BLaER1 treated with 17β-estradiol and CSF1 and Interleukin-3, amounts not matched to agents 10 nM and 100 nM (cell line): Measurements from ENCODE around the gene PTPN7.
A peak's percentile ranks its signal among the peaks of the same experiment; 100 is the strongest.

Experiments used
- H3K27ac ChIP-seq, 11 experiments: shearing (Covaris generic); formaldehyde crosslinking; 2 replicates each; pipeline ENCODE4 v1.8.1; 2022
- H3K27me3 ChIP-seq, 11 experiments: shearing (Covaris generic); formaldehyde crosslinking; 2 replicates each; pipeline ENCODE4 v1.8.1; 2022
- H3K36me3 ChIP-seq, 11 experiments: shearing (Covaris generic); formaldehyde crosslinking; 2 replicates each; pipeline ENCODE4 v1.8.1; 2022
- H3K4me1 ChIP-seq, 10 experiments: shearing (Covaris generic); formaldehyde crosslinking; 2 replicates each; pipeline ENCODE4 v1.8.1; 2022
- H3K4me2 ChIP-seq, 11 experiments: shearing (Covaris generic); formaldehyde crosslinking; 2 replicates each; pipeline ENCODE4 v1.8.1; 2022
- H3K4me3 ChIP-seq, 10 experiments: shearing (Covaris generic); formaldehyde crosslinking; 2 replicates each; pipeline ENCODE4 v1.8.1; 2022
- H3K9ac ChIP-seq, 11 experiments: shearing (Covaris generic); formaldehyde crosslinking; 2 replicates each; pipeline ENCODE4 v1.8.1; 2022
- H3K9me3 ChIP-seq, 11 experiments: shearing (Covaris generic); formaldehyde crosslinking; replicated peaks in 1 of 11; 2 replicates each; pipeline ENCODE4 v1.8.1; 2022
- H4K20me1 ChIP-seq, 11 experiments: shearing (Covaris generic); formaldehyde crosslinking; 2 replicates each; pipeline ENCODE4 v1.8.1; 2022
- Cebpa-rat ChIP-seq, 11 experiments: shearing (Covaris generic); IDR thresholded peaks; 2 replicates each; pipeline ENCODE4 v1.8.1; 2022

PTPN7 gene

DNA sequence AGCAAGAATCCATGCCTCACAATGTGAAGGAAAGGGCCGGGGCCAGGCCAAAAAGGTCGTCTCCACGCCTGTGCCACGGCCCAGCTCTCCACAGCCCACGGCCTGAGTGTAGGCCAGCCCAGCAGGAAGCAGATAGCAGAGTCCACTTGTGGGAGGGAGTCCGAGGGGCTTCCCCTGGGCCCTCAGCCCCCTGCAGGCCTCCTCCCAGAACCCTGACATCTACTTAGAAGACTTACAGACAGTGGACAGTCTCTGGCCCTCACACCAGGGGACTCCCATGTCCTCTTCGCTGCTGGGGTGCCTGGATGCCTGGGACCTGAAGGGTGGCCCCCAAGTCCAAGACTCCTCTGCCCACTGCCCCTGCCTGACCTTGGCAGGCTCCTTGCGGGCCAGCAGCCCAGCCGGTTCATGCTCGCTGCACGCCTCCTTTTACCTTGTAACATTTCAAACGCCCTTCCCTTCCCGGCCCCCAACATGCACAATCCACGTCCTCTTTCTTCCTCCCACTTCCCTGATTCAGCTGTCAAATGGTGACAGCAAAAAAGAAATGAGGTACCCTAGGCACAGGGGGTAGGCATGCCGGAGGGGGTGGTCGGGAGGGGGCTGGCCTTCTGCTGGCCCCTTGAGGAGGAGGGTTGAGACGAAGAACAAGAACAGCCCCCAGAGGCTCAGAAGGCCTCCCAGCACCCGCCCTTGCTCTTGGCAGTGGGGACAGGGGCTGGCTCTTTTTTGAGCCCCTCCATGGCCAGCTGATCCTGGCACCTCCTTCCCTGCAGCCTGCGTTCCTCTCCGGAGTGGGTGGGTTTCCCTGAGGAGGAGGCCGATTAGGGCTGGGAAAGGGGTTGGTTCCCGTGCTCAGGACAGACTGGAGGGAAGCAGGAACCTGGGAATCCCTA lies 997 bp upstream of the PTPN7 start:
- no peak for TF ChIP-seq Cebpa-rat (IDR thresholded peaks at IDR 0.05)
- peak overlapping the region; percentile 84 to 95 (median 89) for H3K9ac ChIP-seq

DNA sequence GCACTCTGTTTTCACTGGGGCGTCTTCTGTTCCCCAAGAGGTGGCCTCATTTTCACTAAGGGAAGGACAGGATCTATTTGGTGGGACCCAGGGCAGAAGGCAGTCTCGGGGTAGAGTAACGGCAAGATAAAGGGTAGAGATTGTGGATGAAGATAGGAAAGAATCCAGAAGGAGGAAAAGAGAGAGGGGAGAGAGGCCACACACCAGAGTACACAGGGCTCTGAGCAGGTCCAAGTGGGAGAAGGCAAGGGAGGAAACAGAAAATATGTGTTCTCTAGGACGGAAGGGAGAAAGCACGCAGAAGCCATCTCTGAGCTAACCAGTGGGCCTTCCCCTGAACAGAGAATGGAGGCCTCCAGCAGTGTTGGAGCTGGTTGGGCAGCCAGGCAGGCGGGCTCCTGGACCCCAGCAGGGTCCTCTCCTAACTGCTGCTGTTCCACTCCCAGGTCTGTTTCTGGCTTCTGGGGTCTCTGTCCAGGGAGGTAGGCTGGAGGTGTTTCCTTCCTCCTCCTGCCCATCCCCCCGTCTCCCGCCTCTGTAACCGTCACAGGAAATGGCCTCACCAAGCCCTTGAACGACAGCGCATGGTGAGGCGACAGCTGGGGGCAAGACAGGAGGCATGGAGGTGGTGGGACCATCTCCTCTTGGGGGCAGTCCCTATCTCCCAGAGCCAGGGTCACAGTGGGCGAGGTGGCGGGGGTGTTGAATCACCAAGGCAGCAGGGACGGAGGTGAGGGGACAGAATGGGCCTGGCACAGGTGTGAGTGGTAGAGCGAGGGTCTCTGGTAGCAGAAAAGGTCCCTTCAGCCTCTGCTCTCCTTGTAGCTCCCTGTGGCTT lies 649 bp downstream of the PTPN7 start:
- peak overlapping the region; percentile 84 to 95 (median 89) for H3K9ac ChIP-seq
- H3K36me3 ChIP-seq: peaks cover 33 to 46% (median 38%) of the 10 kb centered on the region in 11 experiments
- peaks cover 18 to 51% (median 44%) of the 10 kb centered on the region in 11 experiments; a peak in 20 of 22 replicates for H4K20me1 ChIP-seq
- no peaks in the 10 kb centered on the region for H3K9me3 ChIP-seq
- peaks cover 0 to 8% (median 0%) of the 10 kb centered on the region in 11 experiments; a peak in 4 of 22 replicates for H3K27me3 ChIP-seq
- peak overlapping the region; percentile 91 to 100 (median 96) for H3K4me2 ChIP-seq
- H3K27ac ChIP-seq: peak overlapping the region; percentile 86 to 98 (median 94)
- H3K4me3 ChIP-seq: peak overlapping the region; percentile 60 to 83 (median 76)
- H3K4me1 ChIP-seq: peaks cover 86 to 97% (median 91%) of the 10 kb centered on the region in 10 experiments
- no peak for TF ChIP-seq Cebpa-rat (IDR thresholded peaks at IDR 0.05)

More for the DNA sequence above, 997 bp upstream of the PTPN7 start:
- Histone ChIP-seq H3K27ac (peak overlapping the region; percentile 86 to 98 (median 94)), H3K27me3 (peaks cover 0 to 8% (median 0%) of the 10 kb centered on the region in 11 experiments; a peak in 4 of 22 replicates), H3K36me3 (peaks cover 17 to 29% (median 22%) of the 10 kb centered on the region in 11 experiments), H3K4me2 (peak overlapping the region; percentile 91 to 100 (median 96)), H4K20me1 (peaks cover 7 to 42% (median 28%) of the 10 kb centered on the region in 11 experiments; a peak in 20 of 22 replicates), H3K4me1 (peaks cover 84 to 100% (median 96%) of the 10 kb centered on the region in 10 experiments), H3K9me3 (no peaks in the 10 kb centered on the region), H3K4me3 (peak overlapping the region; percentile 60 to 83 (median 76))

DNA sequence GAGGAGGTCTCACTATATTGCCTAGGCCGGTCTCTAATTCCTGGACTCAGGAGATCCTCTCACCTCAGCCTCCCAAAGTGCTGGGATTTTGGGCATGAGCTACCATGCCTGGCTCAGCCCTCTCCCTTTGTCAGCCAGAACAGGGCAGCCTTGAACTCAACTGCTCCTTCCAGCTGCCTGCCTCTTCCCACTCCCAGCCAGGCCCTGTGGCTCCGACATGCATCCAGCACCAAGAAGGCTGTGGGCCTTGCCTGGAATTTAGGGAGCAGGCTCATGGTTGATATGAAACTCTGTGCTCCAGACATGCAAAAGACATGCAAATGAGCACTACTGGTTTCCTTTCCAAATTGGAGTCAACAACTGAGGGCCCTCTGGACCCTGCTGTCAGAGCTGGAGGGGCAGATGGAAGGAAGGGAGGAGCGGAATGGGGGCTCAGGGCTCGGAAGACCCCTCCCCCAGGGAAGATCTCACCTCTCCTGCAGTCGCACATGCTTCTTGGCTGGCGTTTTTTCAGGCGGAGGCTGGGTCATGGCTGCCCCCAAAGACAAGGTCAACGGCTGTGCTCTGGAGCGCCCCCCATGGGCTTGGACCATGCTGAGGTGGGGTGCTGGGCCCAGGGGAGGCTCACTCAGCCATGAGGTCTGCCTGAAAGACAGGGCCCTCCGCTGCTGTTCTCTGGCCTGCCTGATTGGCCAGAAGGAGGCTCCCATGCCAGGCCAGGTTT lies 1.4 kb downstream of the PTPN7 start:
- Histone ChIP-seq H3K36me3 (peaks cover 41 to 54% (median 46%) of the 10 kb centered on the region in 11 experiments), H3K27ac (peak overlapping the region; percentile 86 to 98 (median 94)), H3K9me3 (no peaks in the 10 kb centered on the region), H3K4me1 (peaks cover 79 to 91% (median 86%) of the 10 kb centered on the region in 10 experiments), H4K20me1 (peaks cover 18 to 59% (median 49%) of the 10 kb centered on the region in 11 experiments; a peak in 20 of 22 replicates), H3K4me3 (peak overlapping the region; percentile 60 to 83 (median 76)), H3K27me3 (peaks cover 0 to 8% (median 0%) of the 10 kb centered on the region in 11 experiments; a peak in 4 of 22 replicates), H3K9ac (peak overlapping the region; percentile 84 to 95 (median 89)), H3K4me2 (peak overlapping the region; percentile 91 to 100 (median 96))
- no peak for TF ChIP-seq Cebpa-rat (IDR thresholded peaks at IDR 0.05)

DNA sequence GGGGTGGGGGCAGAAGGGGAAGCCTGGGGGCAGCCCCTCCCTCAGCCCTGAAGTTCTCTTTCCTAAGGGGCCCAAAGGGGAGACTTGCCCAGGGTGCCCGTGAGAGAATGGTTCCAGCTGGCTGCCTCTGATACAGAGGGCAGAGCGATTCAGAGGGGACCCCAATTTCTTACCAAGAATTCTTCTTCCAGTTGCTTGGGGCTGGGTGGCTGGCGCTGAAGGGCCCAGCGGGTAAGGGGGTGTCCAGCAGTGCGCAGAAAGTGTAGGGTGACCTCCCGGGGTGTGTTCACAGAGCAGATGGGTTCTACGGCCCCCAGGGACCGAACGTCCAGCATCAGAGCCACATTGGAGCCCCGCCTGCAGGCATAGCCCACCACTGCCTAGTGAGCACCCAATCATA lies 2.5 kb downstream of the PTPN7 start:
- Histone ChIP-seq H3K27ac (peak overlapping the region in 10 of 11 experiments; percentile 89 to 98 (median 94); a peak in 13 of 22 replicates), H3K9me3 (no peaks in the 10 kb centered on the region), H3K4me2 (peak overlapping the region; percentile 91 to 100 (median 96)), H4K20me1 (peaks cover 18 to 69% (median 59%) of the 10 kb centered on the region in 11 experiments; a peak in 20 of 22 replicates), H3K4me1 (peaks cover 68 to 90% (median 77%) of the 10 kb centered on the region in 10 experiments), H3K36me3 (peaks cover 51 to 64% (median 56%) of the 10 kb centered on the region in 11 experiments), H3K4me3 (peak overlapping the region in 8 of 10 experiments; percentile 72 to 83 (median 78); a peak in 14 of 20 replicates), H3K27me3 (peaks cover 0 to 2% (median 0%) of the 10 kb centered on the region in 11 experiments; a peak in 1 of 22 replicates), H3K9ac (peak overlapping the region; percentile 84 to 95 (median 89); a peak in 20 of 22 replicates)
- TF ChIP-seq Cebpa-rat (IDR thresholded peaks at IDR 0.05): no peak

DNA sequence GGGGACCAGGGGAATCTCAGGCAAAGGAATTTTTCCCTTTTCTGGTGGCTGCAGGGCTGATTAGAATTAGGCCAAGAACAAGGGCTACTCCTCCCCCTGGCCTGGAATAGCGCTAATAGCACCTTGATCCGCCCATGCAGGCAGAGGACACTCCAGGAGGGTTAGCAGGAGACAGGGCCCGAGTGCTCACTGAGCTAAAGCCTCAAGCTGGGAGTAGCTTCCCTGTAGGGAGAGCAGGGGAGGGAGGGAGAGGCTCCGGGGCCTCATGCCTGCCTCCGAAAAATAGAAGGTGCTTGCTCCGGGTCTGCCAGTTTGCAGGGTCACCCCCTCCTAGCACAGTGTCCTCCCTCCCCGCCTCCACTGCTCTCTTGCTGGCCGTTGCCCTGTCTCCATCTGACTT lies 3.8 kb downstream of the PTPN7 start:
- H3K27ac ChIP-seq: 0 out of 22 replicates have a peak overlapping the region, but pooled peaks of 2 of the 11 experiments have one; percentile 9 to 30
- H3K9ac ChIP-seq: peak overlapping the region in 9 of 11 experiments; percentile 9 to 53 (median 26); a peak in 9 of 22 replicates

DNA sequence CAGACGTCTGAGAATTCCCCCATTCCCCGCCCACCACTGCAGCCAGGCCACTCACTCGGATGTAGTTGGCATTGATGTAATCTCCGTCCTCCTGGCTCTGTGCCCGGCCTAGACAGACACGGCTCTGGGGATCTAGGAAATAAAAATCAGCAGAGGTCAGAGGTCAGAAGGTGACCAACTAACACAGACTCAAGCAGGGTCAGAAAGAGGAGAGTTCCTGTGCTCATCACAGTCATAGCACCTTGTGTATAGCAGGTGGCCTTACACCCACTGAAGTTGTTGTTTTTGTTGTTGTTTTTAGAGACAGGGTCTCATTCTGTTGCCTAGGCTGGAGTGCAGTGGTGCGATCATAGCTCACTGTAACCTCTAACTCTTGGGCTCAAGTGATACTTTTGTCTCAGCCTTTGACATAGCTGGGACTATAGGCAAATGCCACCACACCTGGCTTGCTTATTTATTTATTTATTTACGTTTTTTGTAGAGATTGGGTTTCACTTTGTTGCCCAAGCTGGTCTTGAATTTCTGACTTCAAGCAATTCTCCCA lies 4.9 kb downstream of the PTPN7 start:
- Histone ChIP-seq H3K27ac (no peak overlapping the region), H3K27me3 (no peaks in the 10 kb centered on the region), H3K9ac (peak overlapping the region in 5 of 11 experiments; percentile 6 to 59 (median 35); a peak in 6 of 22 replicates), H3K4me1 (peaks cover 44 to 69% (median 53%) of the 10 kb centered on the region in 10 experiments), H3K9me3 (no peaks in the 10 kb centered on the region), H4K20me1 (peaks cover 21 to 93% (median 71%) of the 10 kb centered on the region in 11 experiments; a peak in 20 of 22 replicates), H3K4me2 (peak overlapping the region in 5 of 11 experiments; percentile 3 to 100 (median 95); a peak in 7 of 22 replicates), H3K4me3 (no peak overlapping the region), H3K36me3 (peaks cover 75 to 88% (median 80%) of the 10 kb centered on the region in 11 experiments)
- TF ChIP-seq Cebpa-rat (IDR thresholded peaks at IDR 0.05): no peak

More for the DNA sequence above, 3.8 kb downstream of the PTPN7 start:
- H3K4me3 ChIP-seq: peak overlapping the region in 1 of 10 experiments; percentile 9; a peak in 1 of 20 replicates
- H3K27me3 ChIP-seq: no peaks in the 10 kb centered on the region
- no peak for TF ChIP-seq Cebpa-rat (IDR thresholded peaks at IDR 0.05)
- peaks cover 65 to 78% (median 70%) of the 10 kb centered on the region in 11 experiments for H3K36me3 ChIP-seq
- H3K4me1 ChIP-seq: peaks cover 55 to 76% (median 63%) of the 10 kb centered on the region in 10 experiments
- H3K4me2 ChIP-seq: peak overlapping the region; percentile 24 to 100 (median 96); a peak in 20 of 22 replicates
- no peaks in the 10 kb centered on the region for H3K9me3 ChIP-seq
- peaks cover 21 to 82% (median 69%) of the 10 kb centered on the region in 11 experiments; a peak in 20 of 22 replicates for H4K20me1 ChIP-seq

DNA sequence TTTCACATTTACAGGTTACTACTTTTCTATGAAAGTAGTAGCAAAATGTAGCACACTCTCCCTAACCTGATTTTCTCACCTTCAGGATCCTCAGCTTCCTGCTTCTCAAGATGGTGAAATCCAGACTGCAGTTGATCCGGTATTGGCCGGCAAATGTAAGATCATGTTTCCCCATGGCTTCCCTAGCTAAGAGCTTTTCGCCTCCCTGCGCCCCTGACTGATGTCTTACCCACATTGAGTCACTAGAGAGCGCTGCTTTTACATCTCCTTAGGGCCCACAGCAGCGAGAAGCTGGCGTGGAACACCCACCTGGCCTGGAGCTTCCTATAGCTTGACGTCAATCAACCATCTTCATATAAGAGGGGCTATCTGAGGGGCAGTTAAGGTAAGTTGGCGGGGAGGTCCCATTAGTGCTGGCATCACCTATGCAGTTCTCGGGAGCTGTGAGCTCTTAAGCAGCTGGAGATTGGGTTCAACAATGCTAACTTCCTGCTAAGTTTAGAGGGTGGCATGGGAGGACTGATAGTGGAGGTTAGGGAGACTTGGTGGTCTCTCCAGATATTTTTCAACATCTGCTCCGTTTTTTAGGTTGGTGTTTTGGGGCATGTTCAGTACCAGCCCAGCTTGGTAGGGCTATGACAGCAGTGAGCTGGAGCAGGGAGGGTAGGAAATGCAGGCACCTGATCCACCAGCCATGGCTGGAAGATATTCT lies 5.5 kb downstream of the PTPN7 start:
- Histone ChIP-seq H4K20me1 (peaks cover 21 to 99% (median 77%) of the 10 kb centered on the region in 11 experiments; a peak in 20 of 22 replicates), H3K4me3 (no peak overlapping the region), H3K4me2 (peak overlapping the region in 3 of 11 experiments; percentile 95 to 100 (median 96); a peak in 4 of 22 replicates), H3K36me3 (peaks cover 81 to 94% (median 86%) of the 10 kb centered on the region in 11 experiments), H3K9ac (peak overlapping the region in 4 of 11 experiments; percentile 6 to 59 (median 42); a peak in 5 of 22 replicates), H3K27me3 (no peaks in the 10 kb centered on the region), H3K4me1 (peaks cover 39 to 70% (median 49%) of the 10 kb centered on the region in 10 experiments), H3K9me3 (no peaks in the 10 kb centered on the region), H3K27ac (no peak overlapping the region)
- no peak for TF ChIP-seq Cebpa-rat (IDR thresholded peaks at IDR 0.05)
